CD14-positive monocyte (primary cell): ENCODE results near the gene ACTN4. TPM values are rescaled to one million over a fixed set of nuclear protein-coding genes. Genes with fewer than 3 reads are reported as not detected.

Source experiments
- DNase-seq, 3 donors: peaks; one replicate each; pipeline ENCODE4 v3.0.0-alpha.2; 2011 to 2022
- H2AFZ ChIP-seq: 2 replicates; pipeline ENCODE4 v1.6.0; 2012; ENCODE audit warnings: mild to moderate bottlenecking, low read depth, low read length, inconsistent platforms; ENCODE audit not compliant: insufficient read depth, poor library complexity, severe bottlenecking
- H3K27ac ChIP-seq, 2 donors: 1 replicate in 1 of 2; 2 replicates in 1 of 2; pipeline ENCODE4 v1.5.1; 2012 to 2013; ENCODE audit warnings: low read length in 2 of 2, control low read depth in 1 of 2, inconsistent platforms in 1 of 2, low read depth in 1 of 2, mild to moderate bottlenecking in 1 of 2
- H3K27me3 ChIP-seq, 2 donors: one replicate each; pipeline versions ENCODE4 v1.6.0 to v1.6.1; 2011 to 2013; ENCODE audit warnings: low read length in 2 of 2; ENCODE audit not compliant: control insufficient read depth in 2 of 2, insufficient read depth in 2 of 2
- H3K36me3 ChIP-seq, 2 donors: replicated peaks in 1 of 2; 1 replicate in 1 of 2; 2 replicates in 1 of 2; pipeline versions ENCODE4 v1.5.1 to v1.6.1; 2012 to 2013; ENCODE audit warnings: low read length in 2 of 2, control low read depth in 1 of 2, inconsistent platforms in 1 of 2, mild to moderate bottlenecking in 1 of 2; ENCODE audit not compliant: insufficient read depth in 2 of 2, control insufficient read depth in 1 of 2
- H3K4me1 ChIP-seq, 2 donors: 1 replicate in 1 of 2; 2 replicates in 1 of 2; pipeline versions ENCODE4 v1.5.1 to v1.6.1; 2012 to 2013; ENCODE audit warnings: low read length in 2 of 2, control low read depth in 1 of 2, inconsistent platforms in 1 of 2, mild to moderate bottlenecking in 1 of 2, moderate library complexity in 1 of 2; ENCODE audit not compliant: insufficient read depth in 2 of 2, control insufficient read depth in 1 of 2
- H3K4me2 ChIP-seq: replicated peaks from 2 replicates; pipeline ENCODE3; 2012; ENCODE audit warnings: low read length, moderate library complexity, mild to moderate bottlenecking; ENCODE audit not compliant: poor library complexity, severe bottlenecking; ENCODE audit errors: extremely low read depth
- H3K4me3 ChIP-seq, 3 experiments: fragments of 200-600 bp in 1 of 3; sonication (generic) in 1 of 3; replicated peaks in 1 of 3; 1 replicate in 2 of 3; 2 replicates in 1 of 3; pipeline ENCODE4 v1.5.1; 2011 to 2013; ENCODE audit warnings: low read length in 3 of 3, mild to moderate bottlenecking in 3 of 3, control low read depth in 2 of 3, low read depth in 2 of 3, inconsistent platforms in 1 of 3, moderate library complexity in 1 of 3
- H3K79me2 ChIP-seq: 2 replicates; pipeline ENCODE4 v1.6.0; 2012; ENCODE audit warnings: mild to moderate bottlenecking, control low read depth, inconsistent platforms, low read length, moderate library complexity; ENCODE audit not compliant: insufficient read depth
- H3K9ac ChIP-seq: 2 replicates; pipeline ENCODE4 v1.6.0; 2017; ENCODE audit warnings: low read length, mild to moderate bottlenecking; ENCODE audit not compliant: insufficient read depth, poor library complexity, severe bottlenecking
- H3K9me3 ChIP-seq, 2 donors: replicated peaks in 1 of 2; 1 replicate in 1 of 2; 2 replicates in 1 of 2; pipeline versions ENCODE4 v1.5.1 to v1.6.1; 2012 to 2013; ENCODE audit warnings: low read length in 2 of 2, control low read depth in 1 of 2; ENCODE audit not compliant: control insufficient read depth in 1 of 2, insufficient read depth in 1 of 2
- H4K20me1 ChIP-seq: 2 replicates; pipeline ENCODE4 v1.6.0; 2012; ENCODE audit warnings: mild to moderate bottlenecking, low read length, control low read depth, moderate library complexity; ENCODE audit not compliant: insufficient read depth
- H3K27ac Mint-ChIP-seq, 7 donors: one replicate each; pipeline ENCODE4 v1.8.0; 2020; ENCODE audit warnings: mild to moderate bottlenecking in 7 of 7, mixed read lengths in 7 of 7, moderate library complexity in 6 of 7, inconsistent platforms in 2 of 7
- H3K27me3 Mint-ChIP-seq, 3 donors: one replicate each; pipeline ENCODE4 v1.8.0; 2021 to 2022; ENCODE audit warnings: low read depth in 3 of 3, mild to moderate bottlenecking in 3 of 3, mixed read lengths in 3 of 3, moderate library complexity in 3 of 3, inconsistent platforms in 1 of 3
- H3K36me3 Mint-ChIP-seq, 2 donors: one replicate each; pipeline ENCODE4 v1.8.0; 2020; ENCODE audit warnings: mixed read lengths in 2 of 2, inconsistent platforms in 1 of 2, mild to moderate bottlenecking in 1 of 2
- H3K4me1 Mint-ChIP-seq: one replicate; pipeline ENCODE4 v1.8.0; 2020; ENCODE audit warnings: mild to moderate bottlenecking, mixed read lengths
- H3K4me3 Mint-ChIP-seq, 2 donors: one replicate each; pipeline ENCODE4 v1.8.0; 2020; ENCODE audit warnings: mild to moderate bottlenecking in 2 of 2, mixed read lengths in 2 of 2, moderate library complexity in 1 of 2
- H3K9me3 Mint-ChIP-seq, 7 donors: one replicate each; pipeline ENCODE4 v1.8.0; 2020 to 2022; ENCODE audit warnings: mixed read lengths in 7 of 7, mild to moderate bottlenecking in 6 of 7, moderate library complexity in 6 of 7, inconsistent platforms in 2 of 7
- CTCF ChIP-seq: fragments of 200-600 bp; IDR thresholded peaks from one replicate; pipeline ENCODE4 v1.8.0; 2022; ENCODE audit warnings: antibody characterized with exemption, mild to moderate bottlenecking
- WGBS: methylation state at CpG from one replicate; pipeline ENCODE4 v1.1.5; 2013; ENCODE audit warnings: missing lambda C conversion rate; ENCODE audit not compliant: insufficient coverage; 5-methylcytosine and 5-hydroxymethylcytosine counted together
- intact Hi-C, 2 donors: fragments of 100-400 bp; cut with micrococcal nuclease; formaldehyde crosslinking; loops; one replicate each; pipeline versions ENCODE4 v1.15.0 to v1.15.1; 2023
- polyA plus RNA-seq, 3 donors: library from polyadenylated mRNA; depleted of rRNA in 1 of 3; unstranded in 2 of 3; stranded (reverse) in 1 of 3; fragments of 300-500 nt in 2 of 3; fragments of >200 nt in 1 of 3; fragmentation: Illumina TruSeq in 2 of 3; gene quantifications; 1 replicate in 2 of 3; 2 replicates in 1 of 3; pipeline ENCODE4 v1.2.3, GENCODE V29; 2012 to 2021

ACTN4 gene
- polyA plus RNA-seq, 3 donors, result 8.4 to 177 (median 16.0) TPM

GRCh38 chr19:38667661-38668171 lies 20.3 kb downstream of the ACTN4 start:
- 10% methylated on average over 5 of the region's 8 CpGs for WGBS
- Histone ChIP-seq H3K79me2 (peaks cover 100% of the 10 kb centered on the region), H3K4me3 (peak overlapping the region in 1 of 3 experiments; percentile 33), H3K9me3 (no peaks in the 10 kb centered on the region), H3K4me2 (peak overlapping the region; percentile 51), H3K27me3 (no peaks in the 10 kb centered on the region), H3K27ac (peak overlapping the region; percentile 46 to 81), H3K4me1 (peaks cover 77 to 80% of the 10 kb centered on the region in 2 donors), H3K9ac (peak overlapping the region; percentile 39), H2AFZ (no peak overlapping the region), H3K36me3 (no peaks in the 10 kb centered on the region), H4K20me1 (peaks cover 91% of the 10 kb centered on the region)
- Mint-ChIP-seq H3K27me3 (no peaks in the 10 kb centered on the region), H3K4me1 (peaks cover 86% of the 10 kb centered on the region), H3K9me3 (no peaks in the 10 kb centered on the region), H3K27ac (peak overlapping the region; percentile 87 to 95 (median 93)), H3K4me3 (peak overlapping the region; percentile 39 to 80), H3K36me3 (peaks cover 11 to 25% of the 10 kb centered on the region in 2 donors)
- DNase-seq, result peak; percentile 42 to 56 (median 54)
- intact Hi-C loops, result no loop called here
- TF ChIP-seq CTCF, result no peak

GRCh38 chr19:38669552-38669951 lies 22.1 kb downstream of the ACTN4 start:
- H3K4me3 ChIP-seq, result peak overlapping the region in 1 of 3 experiments; percentile 25

More at GRCh38 chr19:38669552-38669951, 22.1 kb downstream of the ACTN4 start:
- H3K4me1 Mint-ChIP-seq, result peaks cover 76% of the 10 kb centered on the region
- Histone ChIP-seq H3K27ac (peak overlapping the region; percentile 39 to 81), H3K9me3 (no peaks in the 10 kb centered on the region), H4K20me1 (peaks cover 80% of the 10 kb centered on the region), H3K9ac (no peak overlapping the region), H3K4me1 (peaks cover 67 to 71% of the 10 kb centered on the region in 2 donors), H3K27me3 (no peaks in the 10 kb centered on the region), H2AFZ (no peak overlapping the region), H3K4me2 (peak overlapping the region; percentile 43), H3K79me2 (peaks cover 97% of the 10 kb centered on the region), H3K36me3 (no peaks in the 10 kb centered on the region)
- no peak for TF ChIP-seq CTCF
- peak overlapping the region; percentile 15 to 95 (median 80) for H3K27ac Mint-ChIP-seq
- H3K9me3 Mint-ChIP-seq, result no peaks in the 10 kb centered on the region
- peak in 1 of 3 donors; percentile 23 for DNase-seq
- WGBS, result 0% methylated on average over 3 of the region's 5 CpGs
- no peaks in the 10 kb centered on the region for H3K27me3 Mint-ChIP-seq
- H3K36me3 Mint-ChIP-seq, result peaks cover 11 to 23% of the 10 kb centered on the region in 2 donors
- intact Hi-C loops, result no loop called here
- H3K4me3 Mint-ChIP-seq, result peak overlapping the region; percentile 45 to 80
